Subcutaneous adipose tissue (tissue), 4 donors: ENCODE data around the gene MAP6D1. TPM values are rescaled to one million over a fixed set of nuclear protein-coding genes. Genes with fewer than 3 reads are reported as not detected.

Experiments
- CTCF ChIP-seq: fragments of 450-650 bp; IDR thresholded peaks from one replicate; pipeline ENCODE4 v1.5.1; 2016; ENCODE audit warnings: low read depth, mild to moderate bottlenecking, control low read depth, antibody characterized with exemption, moderate library complexity
- total RNA-seq, 4 donors: library from RNA; depleted of rRNA; stranded (reverse); fragments of >200 nt; gene quantifications; one replicate each; pipeline ENCODE4 v1.1.0, GENCODE V29; 2016

MAP6D1 gene
- total RNA-seq, 4 donors from 2014 or later = 0.38 to 2.0 (median 1.0) TPM; not detected in 1

DNA sequence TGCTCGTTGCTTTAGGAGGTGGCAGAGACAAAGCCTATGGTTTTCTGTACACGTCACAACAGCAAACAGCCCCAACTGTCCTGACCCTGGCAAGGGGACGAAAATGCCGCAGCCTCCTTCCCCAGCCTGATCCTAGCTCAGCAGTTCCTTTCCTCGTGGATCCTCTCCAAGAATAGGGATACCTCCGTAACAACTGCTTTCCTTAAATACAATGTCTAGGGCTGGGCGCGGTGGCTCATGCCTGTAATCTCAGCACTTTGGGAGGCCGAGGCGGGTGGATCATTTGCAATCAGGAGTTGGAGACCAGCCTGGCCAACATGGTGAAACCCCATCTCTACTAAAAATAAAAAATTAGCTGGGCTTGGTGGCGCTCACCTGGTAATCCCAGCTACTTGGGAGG lies 17.0 kb downstream of the MAP6D1 start:
- TF ChIP-seq CTCF = no peak

DNA sequence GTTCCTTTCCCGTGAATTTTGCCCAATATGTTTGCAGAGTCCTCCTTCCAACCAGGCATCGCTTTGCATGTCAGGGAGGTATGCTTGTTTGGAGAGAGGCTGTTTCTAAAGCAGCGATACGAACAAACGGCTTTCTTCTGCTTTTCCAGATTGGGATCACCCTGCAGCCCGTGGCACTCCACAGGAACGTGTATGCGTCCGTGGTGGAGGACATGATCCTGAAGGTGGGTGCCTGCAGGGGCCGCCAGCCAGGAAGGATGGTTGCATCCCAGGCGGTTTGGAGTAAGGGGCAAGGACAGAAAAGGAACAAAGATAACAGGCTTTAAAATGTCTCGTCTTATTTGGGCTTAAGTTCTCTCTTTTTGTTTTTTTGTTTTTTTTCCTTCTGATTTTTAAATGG lies 17.5 kb downstream of the MAP6D1 start:
- no peak for TF ChIP-seq CTCF

GRCh38 chr3:183807209-183807728 lies 18.1 kb downstream of the MAP6D1 start:
- TF ChIP-seq CTCF = no peak

DNA sequence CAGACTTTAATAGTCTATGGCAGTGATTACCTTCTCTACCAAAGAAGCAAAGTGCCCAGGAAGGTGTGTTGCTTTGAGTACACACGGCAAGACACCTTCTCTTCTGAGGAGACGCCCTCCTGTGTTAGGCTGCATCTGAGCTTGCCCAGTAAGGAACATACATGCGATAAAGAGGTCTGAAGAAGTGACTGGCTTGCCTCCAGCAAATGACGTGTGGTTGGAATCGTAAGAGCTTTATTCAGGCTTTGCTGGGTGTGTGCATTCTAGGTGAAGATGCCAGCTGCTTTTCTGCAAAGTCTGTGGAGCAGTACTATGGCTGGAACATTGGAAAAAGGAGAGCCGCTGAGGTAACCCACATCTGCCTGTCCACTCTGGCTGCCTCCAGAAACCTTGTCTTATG lies 22.4 kb downstream of the MAP6D1 start:
- TF ChIP-seq CTCF = no peak

- TF ChIP-seq CTCF = no peak
Measured at GRCh38 chr3:183801601-183802000, 23.8 kb downstream of the MAP6D1 start.

- no peak for TF ChIP-seq CTCF
Measured at GRCh38 chr3:183800243-183800863, 25.0 kb downstream of the MAP6D1 start.

GRCh38 chr3:183799461-183799860 lies 25.9 kb downstream of the MAP6D1 start:
- TF ChIP-seq CTCF = no peak
